ENCODE data around the gene GJB5. TPM values are rescaled to one million over a fixed set of nuclear protein-coding genes. Genes with fewer than 3 reads are reported as not detected.

The GJB5 gene
- total and polyA plus RNA-seq, 2 donors (not counting 1 experiment from before 2014, with no cell fraction given), result not detected

- 100% methylated on average over 2 of the region's 3 CpGs for WGBS (ENCODE audit: insufficient coverage)
- Mint-ChIP-seq H3K9me3 (ENCODE audit: insufficient read depth) (peaks cover 5% of the 10 kb centered on the region), H3K4me3 (no peak overlapping the region), H3K27ac (no peak overlapping the region), H3K27me3 (no peaks in the 10 kb centered on the region), H3K4me1 (no peaks in the 10 kb centered on the region)
- Histone ChIP-seq H3K9me3 (ENCODE audit: control extremely low read depth in 1 of 3, control insufficient read depth in 2 of 3, insufficient read depth in 1 of 3, low read length in 2 of 3) (peaks cover 0 to 5% (median 3%) of the 10 kb centered on the region in 3 donors), H2AFZ (ENCODE audit: insufficient read depth, low read depth, low read length, poor library complexity, severe bottlenecking) (no peak overlapping the region), H3K79me2 (ENCODE audit: control insufficient read depth, insufficient read depth, low read length) (no peaks in the 10 kb centered on the region), H4K20me1 (ENCODE audit: control insufficient read depth, insufficient read depth, low read length, poor library complexity, severe bottlenecking) (no peaks in the 10 kb centered on the region), H3K9ac (ENCODE audit: low read length) (no peak overlapping the region), H3K27ac (ENCODE audit: low read length in 2 of 2) (no peak overlapping the region), H3K4me3 (ENCODE audit: control extremely low read depth in 1 of 5, extremely low read depth in 1 of 5, insufficient read depth in 1 of 5, low read depth in 2 of 5, low read length in 4 of 5) (no peak overlapping the region), H3K27me3 (replicated peaks in 1 of 4; ENCODE audit: control extremely low read depth in 1 of 4, control insufficient read depth in 3 of 4, insufficient read depth in 4 of 4, low read length in 3 of 4) (peaks cover 0 to 6% (median 0%) of the 10 kb centered on the region in 4 experiments), H3K4me1 (ENCODE audit: control insufficient read depth in 2 of 2, insufficient read depth in 2 of 2, low read length in 2 of 2) (no peaks in the 10 kb centered on the region), H3K36me3 (replicated peaks in 1 of 2; ENCODE audit: control extremely low read depth in 1 of 2, control insufficient read depth in 1 of 2, extremely low read depth in 1 of 2, insufficient read depth in 2 of 2, low read length in 1 of 2) (no peaks in the 10 kb centered on the region), H3K4me2 (replicated peaks; ENCODE audit: low read depth, low read length, poor library complexity, severe bottlenecking) (no peak overlapping the region)
- CTCF ChIA-PET, result no interaction called here
- POLR2A ChIA-PET, result no interaction called here
- no peak for ATAC-seq (ENCODE audit: low read depth)
- no peak for DNase-seq
- TF ChIP-seq, protein P1, sequence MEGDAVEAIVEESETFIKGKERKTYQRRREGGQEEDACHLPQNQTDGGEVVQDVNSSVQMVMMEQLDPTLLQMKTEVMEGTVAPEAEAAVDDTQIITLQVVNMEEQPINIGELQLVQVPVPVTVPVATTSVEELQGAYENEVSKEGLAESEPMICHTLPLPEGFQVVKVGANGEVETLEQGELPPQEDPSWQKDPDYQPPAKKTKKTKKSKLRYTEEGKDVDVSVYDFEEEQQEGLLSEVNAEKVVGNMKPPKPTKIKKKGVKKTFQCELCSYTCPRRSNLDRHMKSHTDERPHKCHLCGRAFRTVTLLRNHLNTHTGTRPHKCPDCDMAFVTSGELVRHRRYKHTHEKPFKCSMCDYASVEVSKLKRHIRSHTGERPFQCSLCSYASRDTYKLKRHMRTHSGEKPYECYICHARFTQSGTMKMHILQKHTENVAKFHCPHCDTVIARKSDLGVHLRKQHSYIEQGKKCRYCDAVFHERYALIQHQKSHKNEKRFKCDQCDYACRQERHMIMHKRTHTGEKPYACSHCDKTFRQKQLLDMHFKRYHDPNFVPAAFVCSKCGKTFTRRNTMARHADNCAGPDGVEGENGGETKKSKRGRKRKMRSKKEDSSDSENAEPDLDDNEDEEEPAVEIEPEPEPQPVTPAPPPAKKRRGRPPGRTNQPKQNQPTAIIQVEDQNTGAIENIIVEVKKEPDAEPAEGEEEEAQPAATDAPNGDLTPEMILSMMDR (IDR thresholded peaks at IDR 0.05), result no peak
- no peak for TF ChIP-seq EZH2 (IDR thresholded peaks at IDR 0.05; ENCODE audit: borderline replicate concordance, insufficient read depth, low read depth, low read length, poor library complexity, severe bottlenecking)
- intact Hi-C loops (cut with micrococcal nuclease), result no loop called here
Measured at GRCh38 chr1:34806396-34806795, 51.5 kb downstream of the GJB5 start.

Other genes starting within 250 kb of the GJB5 start
- gene GJB4, start 4.7 kb downstream of the GJB5 start, total RNA-seq, result not detected in 2 replicates
- not detected in 2 replicates for gene GJB4, start 4.7 kb downstream of the GJB5 start, polyA plus RNA-seq
- not detected in 2 replicates for gene GJB3, start 26.2 kb downstream of the GJB5 start, total RNA-seq
- not detected in 2 replicates for gene GJB3, start 26.2 kb downstream of the GJB5 start, polyA plus RNA-seq
- not detected in 2 replicates for gene GJA4, start 38.0 kb downstream of the GJB5 start, total RNA-seq
- gene GJA4, start 38.0 kb downstream of the GJB5 start, polyA plus RNA-seq, result not detected in 2 replicates
- gene SMIM12, start 104.7 kb downstream of the GJB5 start, total RNA-seq, result 33.1 and 39.8 TPM in 2 replicates
- 22.2 and 26.2 TPM in 2 replicates for gene SMIM12, start 104.7 kb downstream of the GJB5 start, polyA plus RNA-seq
- gene DLGAP3, start 174.6 kb downstream of the GJB5 start, total RNA-seq, result 2.4 and 3.4 TPM in 2 replicates
- 2.0 and 2.3 TPM in 2 replicates for gene DLGAP3, start 174.6 kb downstream of the GJB5 start, polyA plus RNA-seq
- gene TMEM35B, start 230.3 kb downstream of the GJB5 start, total RNA-seq, result 15.9 and 19.6 TPM in 2 replicates
- 9.9 and 16.2 TPM in 2 replicates for gene TMEM35B, start 230.3 kb downstream of the GJB5 start, polyA plus RNA-seq

All from B cell (primary cell).